GM21515 (cell line): Measurements from ENCODE around the gene ERCC6L.
"Not testable (repeated sequence)": the region's sequence is repeated elsewhere in the genome, so short reads cannot be mapped to it uniquely, and the experiment has no call there.

Source experiments
- ATAC-seq: cut with Tn5 transposase; IDR thresholded peaks from one replicate; pipeline ENCODE4 v1.9.1; 2021; ENCODE audit not compliant: unreplicated experiment

ERCC6L gene

GRCh38 chrX:72176981-72177380 is 61.8 kb downstream of the ERCC6L start:
- no peak for ATAC-seq

- ATAC-seq: not testable (repeated sequence)
Observed at GRCh38 chrX:72176289-72176688, 62.5 kb downstream of the ERCC6L start.

GRCh38 chrX:72169008-72169728 is 69.7 kb downstream of the ERCC6L start:
- ATAC-seq: no peak

- no peak for ATAC-seq
Observed at GRCh38 chrX:72165551-72165950, 73.3 kb downstream of the ERCC6L start.

GRCh38 chrX:72159769-72160168 is 79.1 kb downstream of the ERCC6L start:
- no peak for ATAC-seq

- no peak for ATAC-seq
Observed at GRCh38 chrX:72158773-72159172, 80.1 kb downstream of the ERCC6L start.
